VCaP (cell line): ENCODE data around the gene TFAP2B.

Source experiments
- H3K27ac ChIP-seq: fragments of 450-650 bp; 2 replicates; pipeline ENCODE4 v1.5.1; 2017
- CTCF ChIP-seq: fragments of 450-650 bp; conservative IDR thresholded peaks from 2 replicates; pipeline ENCODE4 v1.5.1; 2017; ENCODE audit warnings: mild to moderate bottlenecking, moderate library complexity

Gene TFAP2B

GRCh38 chr6:50842861-50843384, 24.3 kb downstream of the TFAP2B start:
- no peak overlapping the region for H3K27ac ChIP-seq
- no peak for TF ChIP-seq CTCF

- H3K27ac ChIP-seq = no peak overlapping the region
- TF ChIP-seq CTCF = no peak
These were observed 25.2 kb downstream of the TFAP2B start for GRCh38 chr6:50843842-50844241.

GRCh38 chr6:50845499-50846143, 26.9 kb downstream of the TFAP2B start:
- TF ChIP-seq CTCF = no peak
- H3K27ac ChIP-seq = no peak overlapping the region

- TF ChIP-seq CTCF = no peak
- H3K27ac ChIP-seq = no peak overlapping the region
These were observed 27.6 kb downstream of the TFAP2B start for GRCh38 chr6:50846144-50846851.

- TF ChIP-seq CTCF = no peak
- no peak overlapping the region for H3K27ac ChIP-seq
These were observed 28.1 kb downstream of the TFAP2B start for GRCh38 chr6:50846852-50847155.

- TF ChIP-seq CTCF = no peak
- H3K27ac ChIP-seq = no peak overlapping the region
These were observed 29.4 kb downstream of the TFAP2B start for GRCh38 chr6:50847890-50848594.
